ENCODE results near the gene CFB.
"Not testable (repeated sequence)": the region's sequence is repeated elsewhere in the genome, so short reads cannot be mapped to it uniquely, and the experiment has no call there.

Gene CFB

GRCh38 chr6:31920811-31921210, 25.1 kb upstream of the CFB start:
- TF ChIP-seq, protein P1, sequence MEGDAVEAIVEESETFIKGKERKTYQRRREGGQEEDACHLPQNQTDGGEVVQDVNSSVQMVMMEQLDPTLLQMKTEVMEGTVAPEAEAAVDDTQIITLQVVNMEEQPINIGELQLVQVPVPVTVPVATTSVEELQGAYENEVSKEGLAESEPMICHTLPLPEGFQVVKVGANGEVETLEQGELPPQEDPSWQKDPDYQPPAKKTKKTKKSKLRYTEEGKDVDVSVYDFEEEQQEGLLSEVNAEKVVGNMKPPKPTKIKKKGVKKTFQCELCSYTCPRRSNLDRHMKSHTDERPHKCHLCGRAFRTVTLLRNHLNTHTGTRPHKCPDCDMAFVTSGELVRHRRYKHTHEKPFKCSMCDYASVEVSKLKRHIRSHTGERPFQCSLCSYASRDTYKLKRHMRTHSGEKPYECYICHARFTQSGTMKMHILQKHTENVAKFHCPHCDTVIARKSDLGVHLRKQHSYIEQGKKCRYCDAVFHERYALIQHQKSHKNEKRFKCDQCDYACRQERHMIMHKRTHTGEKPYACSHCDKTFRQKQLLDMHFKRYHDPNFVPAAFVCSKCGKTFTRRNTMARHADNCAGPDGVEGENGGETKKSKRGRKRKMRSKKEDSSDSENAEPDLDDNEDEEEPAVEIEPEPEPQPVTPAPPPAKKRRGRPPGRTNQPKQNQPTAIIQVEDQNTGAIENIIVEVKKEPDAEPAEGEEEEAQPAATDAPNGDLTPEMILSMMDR (IDR thresholded peaks at IDR 0.05; ENCODE audit: insufficient read depth, low read length, missing control alignments) = no peak
- CTCF ChIA-PET = interaction anchor here (1.1 to 1.6 kb wide), 3 partner anchors 10 to 198 kb away, joined by 3 to 6 read pairs (median 4); no protein-coding TSS in a partner anchor
- no peak overlapping the region for H3K4me3 ChIP-seq (ENCODE audit: low read depth, low read length)
- DNase-seq (ENCODE audit: low read depth, low spot score) = no peak
- POLR2A ChIA-PET = no interaction called here

GRCh38 chr6:31922942-31923341, 23.0 kb upstream of the CFB start:
- H3K4me3 ChIP-seq (ENCODE audit: low read depth, low read length) = no peak overlapping the region
- TF ChIP-seq, protein P1 (IDR thresholded peaks at IDR 0.05; ENCODE audit: insufficient read depth, low read length, missing control alignments) = no peak
- ChIA-PET CTCF (interaction anchor here (4.1 kb wide), 1 partner anchor 29 kb away, joined by 23 read pairs; no protein-coding TSS in a partner anchor), POLR2A (no interaction called here)
- DNase-seq (ENCODE audit: low read depth, low spot score) = no peak

GRCh38 chr6:31927242-31927862, 18.5 kb upstream of the CFB start, which contains the start of gene C2:
C2 (plus strand) TSS chr6:31927717; CDS start chr6:31927753, 36 bp downstream.
- H3K4me3 ChIP-seq (ENCODE audit: low read depth, low read length) = no peak within 1 kb of the TSS; the same call in 1 of the 2 replicates
- no peak for DNase-seq (ENCODE audit: low read depth, low spot score)
- TF ChIP-seq, protein P1 (IDR thresholded peaks at IDR 0.05; ENCODE audit: insufficient read depth, low read length, missing control alignments) = no peak
- ChIA-PET CTCF (interaction anchor here (1.0 kb wide), 1 partner anchor 25 kb away, joined by 3 read pairs; no protein-coding TSS in a partner anchor), POLR2A (no interaction called here)

GRCh38 chr6:31927863-31928671, 17.8 kb upstream of the CFB start:
- DNase-seq (ENCODE audit: low read depth, low spot score) = no peak
- TF ChIP-seq, protein P1 (IDR thresholded peaks at IDR 0.05; ENCODE audit: insufficient read depth, low read length, missing control alignments) = no peak
- ChIA-PET POLR2A (no interaction called here), CTCF (interaction anchor here (1.0 kb wide), 1 partner anchor 24 kb away, joined by 3 read pairs; no protein-coding TSS in a partner anchor)
- no peak overlapping the region for H3K4me3 ChIP-seq (ENCODE audit: low read depth, low read length)

- no peak for DNase-seq (ENCODE audit: low read depth, low spot score)
- TF ChIP-seq, protein P1 (IDR thresholded peaks at IDR 0.05; ENCODE audit: insufficient read depth, low read length, missing control alignments) = no peak
- CTCF ChIA-PET = no interaction called here
- no peak overlapping the region for H3K4me3 ChIP-seq (ENCODE audit: low read depth, low read length)
- POLR2A ChIA-PET = no interaction called here
Measured at GRCh38 chr6:31928672-31928939, 17.3 kb upstream of the CFB start.

DNA sequence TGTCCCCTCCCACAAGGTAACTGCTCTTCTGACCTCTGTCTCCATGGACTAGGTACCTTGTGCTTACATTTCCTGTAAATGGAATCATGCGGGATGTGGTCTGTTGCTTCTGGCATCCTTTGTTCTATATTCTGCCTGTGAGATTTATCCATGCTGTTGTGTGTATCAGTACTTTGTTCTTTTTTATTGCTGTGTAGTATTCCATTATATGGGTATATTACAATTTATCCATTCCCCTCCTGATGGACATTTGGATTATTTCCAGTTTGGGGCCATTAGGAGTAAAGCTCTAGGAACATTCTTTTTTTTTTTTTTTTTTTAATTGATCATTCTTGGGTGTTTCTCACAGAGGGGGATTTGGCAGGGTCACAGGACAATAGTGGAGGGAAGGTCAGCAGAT, 14.9 kb upstream of the CFB start:
- TF ChIP-seq, protein P1 (IDR thresholded peaks at IDR 0.05; ENCODE audit: insufficient read depth, low read length, missing control alignments) = no peak
- CTCF ChIA-PET = interaction anchor here (1.0 to 1.7 kb wide), 3 partner anchors 11 to 22 kb away, joined by 3 to 5 read pairs (median 4); no protein-coding TSS in a partner anchor
- POLR2A ChIA-PET = no interaction called here

DNA sequence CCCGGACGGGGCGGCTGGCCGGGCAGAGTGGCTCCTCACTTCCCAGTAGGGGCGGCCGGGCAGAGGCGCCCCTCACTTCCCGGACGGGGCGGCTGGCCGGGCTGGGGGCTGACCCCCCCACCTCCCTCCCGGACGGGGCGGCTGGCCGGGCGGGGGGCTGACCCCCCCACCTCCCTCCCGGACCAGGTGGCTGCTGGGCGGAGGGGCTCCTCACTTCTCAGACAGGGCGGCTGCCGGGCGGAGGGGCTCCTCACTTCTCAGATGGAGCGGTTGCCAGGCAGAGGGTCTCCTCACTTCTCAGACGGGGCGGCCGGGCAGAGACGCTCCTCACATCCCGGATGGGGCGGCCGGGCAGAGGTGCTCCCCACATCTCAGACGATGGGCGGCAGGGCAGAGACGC, 13.8 kb upstream of the CFB start:
- H3K4me3 ChIP-seq (ENCODE audit: low read depth, low read length); POLR2A ChIA-PET; DNase-seq (ENCODE audit: low read depth, low spot score); CTCF ChIA-PET: not testable (repeated sequence)

More for the DNA sequence above, 14.9 kb upstream of the CFB start:
- no peak overlapping the region for H3K4me3 ChIP-seq (ENCODE audit: low read depth, low read length)
- no peak for DNase-seq (ENCODE audit: low read depth, low spot score)

Data from AG04449 (cell line).